ENCODE measurements around the gene KIF26B.
"Not testable (repeated sequence)": the region's sequence is repeated elsewhere in the genome, so short reads cannot be mapped to it uniquely, and the experiment has no call there.

KIF26B gene

DNA sequence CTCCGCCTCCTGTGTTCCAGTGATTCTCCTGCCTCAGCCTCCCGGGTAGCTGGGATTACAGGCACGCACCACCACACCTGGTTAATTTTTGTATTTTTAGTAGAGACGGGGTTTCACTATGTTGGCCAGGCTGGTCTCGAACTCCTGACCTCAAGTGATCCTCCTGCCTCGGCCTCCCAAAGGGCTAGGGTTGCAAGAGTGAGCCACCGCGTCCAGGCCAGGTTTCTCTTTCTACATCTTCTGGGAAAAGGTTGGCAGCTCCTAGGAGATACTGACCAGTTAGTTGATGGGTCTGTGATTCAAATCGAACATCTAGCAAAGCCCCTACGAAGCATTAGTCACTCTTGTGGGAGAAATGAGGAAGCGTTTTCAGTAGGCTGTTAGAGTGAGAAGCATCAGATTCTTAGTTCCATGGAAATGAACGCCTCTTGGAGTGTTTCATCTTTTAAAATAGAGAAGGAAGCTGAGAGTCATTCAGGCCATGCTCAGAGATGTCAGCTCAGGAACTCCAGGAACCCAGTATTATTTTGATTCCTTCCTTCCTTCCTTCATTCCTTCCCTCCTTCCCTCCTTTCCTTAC is 204.4 kb downstream of the KIF26B start:
- ATAC-seq (replicated peaks; ENCODE audit: extremely low read depth, poor library complexity, severe bottlenecking); H3K27ac Mint-ChIP-seq (ENCODE audit: low read depth); DNase-seq (ENCODE audit: low spot score in 2 of 2); H3K9me3 Mint-ChIP-seq; H3K4me3 Mint-ChIP-seq; H3K4me1 Mint-ChIP-seq; H3K36me3 Mint-ChIP-seq (ENCODE audit: insufficient read depth): not testable (repeated sequence)
- peaks cover 13% of the 10 kb centered on the region for H3K27me3 Mint-ChIP-seq

GRCh38 chr1:245361065-245361464 is 206.3 kb downstream of the KIF26B start:
- peaks cover 9% of the 10 kb centered on the region for H3K27me3 Mint-ChIP-seq
- no peak for ATAC-seq (replicated peaks; ENCODE audit: extremely low read depth, poor library complexity, severe bottlenecking)
- H3K36me3 Mint-ChIP-seq (ENCODE audit: insufficient read depth): no peaks in the 10 kb centered on the region
- no peaks in the 10 kb centered on the region for H3K4me1 Mint-ChIP-seq
- no peak overlapping the region for H3K4me3 Mint-ChIP-seq
- H3K27ac Mint-ChIP-seq (ENCODE audit: low read depth): no peak overlapping the region
- DNase-seq (ENCODE audit: low spot score in 2 of 2): no peak
- H3K9me3 Mint-ChIP-seq: no peaks in the 10 kb centered on the region

DNA sequence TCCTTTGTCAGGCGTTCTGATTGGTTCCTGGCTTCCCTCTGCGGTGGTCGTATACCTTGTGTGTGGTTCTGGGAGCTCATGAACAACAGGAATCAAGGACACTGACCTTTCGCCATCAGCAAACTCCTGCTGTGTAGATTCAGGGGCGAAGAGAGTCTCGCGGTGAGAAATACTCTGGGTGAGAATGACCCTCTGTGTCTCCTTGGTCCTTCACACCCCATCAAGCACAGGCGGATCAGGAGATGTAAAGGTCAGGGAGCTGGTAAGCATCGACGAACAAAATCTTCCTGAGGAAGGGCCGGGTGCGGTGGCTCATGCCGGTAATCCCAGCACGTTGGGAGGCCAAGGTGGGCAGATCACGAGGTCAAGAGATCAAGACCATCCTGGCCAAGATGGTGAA is 207.2 kb downstream of the KIF26B start:
- Mint-ChIP-seq H3K4me3 (no peak overlapping the region), H3K27me3 (peaks cover 9% of the 10 kb centered on the region), H3K36me3 (ENCODE audit: insufficient read depth) (no peaks in the 10 kb centered on the region), H3K9me3 (no peaks in the 10 kb centered on the region), H3K4me1 (no peaks in the 10 kb centered on the region), H3K27ac (ENCODE audit: low read depth) (no peak overlapping the region)
- DNase-seq (ENCODE audit: low spot score in 2 of 2) (no peak), ATAC-seq (replicated peaks; ENCODE audit: extremely low read depth, poor library complexity, severe bottlenecking) (no peak)

- Mint-ChIP-seq H3K4me1 (no peaks in the 10 kb centered on the region), H3K27me3 (peaks cover 9% of the 10 kb centered on the region), H3K36me3 (ENCODE audit: insufficient read depth) (no peaks in the 10 kb centered on the region), H3K4me3 (no peak overlapping the region), H3K9me3 (no peaks in the 10 kb centered on the region), H3K27ac (ENCODE audit: low read depth) (no peak overlapping the region)
- ATAC-seq (replicated peaks; ENCODE audit: extremely low read depth, poor library complexity, severe bottlenecking): no peak
- DNase-seq (ENCODE audit: low spot score in 2 of 2): no peak
Measured at GRCh38 chr1:245363461-245364200, 208.8 kb downstream of the KIF26B start.

- no peak for ATAC-seq (replicated peaks; ENCODE audit: extremely low read depth, poor library complexity, severe bottlenecking)
- H3K27ac Mint-ChIP-seq (ENCODE audit: low read depth): no peak overlapping the region
- H3K9me3 Mint-ChIP-seq: no peaks in the 10 kb centered on the region
- peaks cover 9% of the 10 kb centered on the region for H3K27me3 Mint-ChIP-seq
- no peak overlapping the region for H3K4me3 Mint-ChIP-seq
- no peak for DNase-seq (ENCODE audit: low spot score in 2 of 2)
- H3K36me3 Mint-ChIP-seq (ENCODE audit: insufficient read depth): no peaks in the 10 kb centered on the region
- H3K4me1 Mint-ChIP-seq: no peaks in the 10 kb centered on the region
Measured at GRCh38 chr1:245365095-245366020, 210.6 kb downstream of the KIF26B start.

- ATAC-seq (replicated peaks; ENCODE audit: extremely low read depth, poor library complexity, severe bottlenecking) (no peak), DNase-seq (ENCODE audit: low spot score in 2 of 2) (no peak)
- no peak overlapping the region for H3K4me3 Mint-ChIP-seq
- H3K4me1 Mint-ChIP-seq: no peaks in the 10 kb centered on the region
- no peak overlapping the region for H3K27ac Mint-ChIP-seq (ENCODE audit: low read depth)
- H3K9me3 Mint-ChIP-seq: no peaks in the 10 kb centered on the region
- H3K36me3 Mint-ChIP-seq (ENCODE audit: insufficient read depth): no peaks in the 10 kb centered on the region
- peaks cover 9% of the 10 kb centered on the region for H3K27me3 Mint-ChIP-seq
Measured at GRCh38 chr1:245366886-245367285, 212.1 kb downstream of the KIF26B start.

DNA sequence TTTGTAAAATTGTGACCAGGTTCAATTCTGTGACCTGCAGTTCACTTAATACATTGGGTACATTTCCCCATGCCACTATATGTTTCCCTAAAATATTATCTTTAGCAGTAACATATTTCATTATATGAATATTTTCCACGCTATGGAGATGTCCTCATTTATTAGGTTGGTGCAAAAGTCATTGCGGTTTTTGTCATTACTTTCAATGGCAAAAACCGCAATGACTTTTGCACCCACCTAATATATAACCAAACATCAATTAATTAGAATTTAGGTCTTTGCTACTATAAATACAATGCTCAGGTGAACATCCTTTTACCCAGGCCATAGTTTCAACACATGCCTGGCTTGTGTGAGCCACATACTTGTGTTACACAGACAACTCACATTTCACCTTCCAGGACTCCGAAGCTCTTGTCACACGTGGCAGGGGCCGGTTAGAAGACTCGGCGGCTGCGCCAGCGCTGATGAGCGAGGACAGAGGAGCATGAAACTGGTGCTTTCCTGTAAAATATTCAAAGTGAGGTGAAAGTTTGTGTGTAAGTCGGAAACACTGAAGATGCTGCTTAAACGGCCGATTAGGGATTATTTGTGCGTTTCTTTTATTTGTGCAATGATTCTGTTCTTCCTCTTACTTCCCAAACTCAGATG is 215.5 kb downstream of the KIF26B start:
- Mint-ChIP-seq H3K27me3 (no peaks in the 10 kb centered on the region), H3K36me3 (ENCODE audit: insufficient read depth) (no peaks in the 10 kb centered on the region), H3K27ac (ENCODE audit: low read depth) (no peak overlapping the region), H3K4me3 (no peak overlapping the region), H3K9me3 (no peaks in the 10 kb centered on the region), H3K4me1 (no peaks in the 10 kb centered on the region)
- DNase-seq (ENCODE audit: low spot score in 2 of 2): no peak
- no peak for ATAC-seq (replicated peaks; ENCODE audit: extremely low read depth, poor library complexity, severe bottlenecking)

DNA sequence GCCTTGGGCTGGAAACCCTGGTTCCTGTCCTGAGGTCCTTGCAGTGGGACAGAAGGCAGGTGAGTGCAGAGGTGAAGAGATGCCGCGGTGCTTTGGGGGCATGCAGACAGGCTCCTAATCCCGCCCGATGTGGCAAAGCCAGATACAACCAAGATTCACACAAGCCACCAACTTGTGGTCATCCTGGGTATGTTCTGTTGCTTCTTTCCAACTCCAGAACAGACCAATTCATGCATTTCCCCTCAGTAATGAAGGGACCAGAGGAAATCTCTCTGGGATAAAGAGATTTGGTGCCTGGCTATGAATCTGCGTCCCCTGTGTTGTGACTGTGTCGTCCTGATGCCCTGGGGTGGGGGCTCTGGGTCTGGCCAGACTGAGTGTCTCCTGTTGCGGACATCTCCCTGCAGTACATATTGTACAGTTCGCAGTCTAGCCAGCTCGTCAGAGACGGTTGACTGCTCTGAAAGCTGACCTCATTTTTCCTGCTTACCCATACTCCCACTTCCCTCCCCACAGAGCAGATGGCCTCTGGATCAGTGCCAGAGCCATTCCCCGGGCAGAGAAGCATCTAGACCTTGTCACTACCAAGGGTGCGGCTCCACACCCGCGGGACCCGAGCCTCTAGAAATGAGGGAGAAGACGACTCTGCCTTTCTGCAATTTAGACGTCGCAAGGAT is 216.3 kb downstream of the KIF26B start:
- no peaks in the 10 kb centered on the region for H3K9me3 Mint-ChIP-seq
- ATAC-seq (replicated peaks; ENCODE audit: extremely low read depth, poor library complexity, severe bottlenecking) (no peak), DNase-seq (ENCODE audit: low spot score in 2 of 2) (no peak)
- H3K4me3 Mint-ChIP-seq: no peak overlapping the region
- no peaks in the 10 kb centered on the region for H3K27me3 Mint-ChIP-seq
- no peaks in the 10 kb centered on the region for H3K4me1 Mint-ChIP-seq
- no peak overlapping the region for H3K27ac Mint-ChIP-seq (ENCODE audit: low read depth)
- no peaks in the 10 kb centered on the region for H3K36me3 Mint-ChIP-seq (ENCODE audit: insufficient read depth)

- Mint-ChIP-seq H3K27me3 (no peaks in the 10 kb centered on the region), H3K4me3 (no peak overlapping the region), H3K9me3 (no peaks in the 10 kb centered on the region), H3K36me3 (ENCODE audit: insufficient read depth) (no peaks in the 10 kb centered on the region), H3K27ac (ENCODE audit: low read depth) (no peak overlapping the region), H3K4me1 (peaks cover 10% of the 10 kb centered on the region)
- ATAC-seq (replicated peaks; ENCODE audit: extremely low read depth, poor library complexity, severe bottlenecking): no peak
- DNase-seq (ENCODE audit: low spot score in 2 of 2): no peak
Measured at GRCh38 chr1:245373131-245373530, 218.3 kb downstream of the KIF26B start.

GRCh38 chr1:245375789-245376460 is 221.1 kb downstream of the KIF26B start:
- no peak overlapping the region for H3K4me3 Mint-ChIP-seq
- no peak for ATAC-seq (replicated peaks; ENCODE audit: extremely low read depth, poor library complexity, severe bottlenecking)
- no peak overlapping the region for H3K27ac Mint-ChIP-seq (ENCODE audit: low read depth)
- no peaks in the 10 kb centered on the region for H3K36me3 Mint-ChIP-seq (ENCODE audit: insufficient read depth)
- DNase-seq (ENCODE audit: low spot score in 2 of 2): no peak
- no peaks in the 10 kb centered on the region for H3K27me3 Mint-ChIP-seq
- no peaks in the 10 kb centered on the region for H3K9me3 Mint-ChIP-seq
- H3K4me1 Mint-ChIP-seq: peaks cover 12% of the 10 kb centered on the region

- Mint-ChIP-seq H3K9me3 (no peaks in the 10 kb centered on the region), H3K4me1 (peaks cover 12% of the 10 kb centered on the region), H3K4me3 (no peak overlapping the region), H3K27me3 (no peaks in the 10 kb centered on the region), H3K36me3 (ENCODE audit: insufficient read depth) (no peaks in the 10 kb centered on the region), H3K27ac (ENCODE audit: low read depth) (no peak overlapping the region)
- DNase-seq (ENCODE audit: low spot score in 2 of 2): no peak
- ATAC-seq (replicated peaks; ENCODE audit: extremely low read depth, poor library complexity, severe bottlenecking): no peak
Measured at GRCh38 chr1:245377854-245378253, 223.1 kb downstream of the KIF26B start.
